H1 (cell line): Measurements from ENCODE around the gene CASS4. TPM values are rescaled to one million over a fixed set of nuclear protein-coding genes. Genes with fewer than 3 reads are reported as not detected.

ENCODE experiments used
- CTCF ChIA-PET: fragments of 300-600 bp; sonication (Branson Sonifier 250); formaldehyde crosslinking; loops from one replicate; lab custom pipeline; 2021; ENCODE audit not compliant: partially characterized antibody; lab: Charles Lee
- POLR2A ChIA-PET: fragments of 300-600 bp; sonication (Branson Sonifier 250); formaldehyde crosslinking; loops from one replicate; lab custom pipeline; 2021; ENCODE audit warnings: inconsistent platforms; ENCODE audit not compliant: partially characterized antibody; lab: Charles Lee
- DNase-seq, 2 experiments: peaks; one replicate each; pipeline versions ENCODE4 v3.0.0 to v3.0.0-alpha.2; 2010 to 2022; ENCODE audit warnings: low spot score in 2 of 2, low read depth in 1 of 2, mixed read lengths in 1 of 2
- FAIRE-seq: peaks from 2 replicates; lab custom pipeline; 2011; peaks lifted over from hg19 to GRCh38; lab: Jason Lieb, UNC
- H2AFZ ChIP-seq: 2 replicates; pipeline ENCODE4 v1.8.1; 2012; ENCODE audit warnings: low read length, inconsistent platforms
- H2AK5ac ChIP-seq: 2 replicates; pipeline ENCODE4 v1.6.1; 2013; ENCODE audit warnings: low read depth, low read length
- H2BK120ac ChIP-seq: replicated peaks from 2 replicates; pipeline ENCODE3; 2013; ENCODE audit warnings: low read depth, low read length, inconsistent platforms
- H2BK12ac ChIP-seq: 2 replicates; pipeline ENCODE4 v1.6.1; 2013; ENCODE audit warnings: low read depth, low read length
- H2BK15ac ChIP-seq: 2 replicates; pipeline ENCODE4 v1.6.1; 2013; ENCODE audit warnings: low read length
- H2BK20ac ChIP-seq: 2 replicates; pipeline ENCODE4 v1.6.1; 2013; ENCODE audit warnings: low read length
- H2BK5ac ChIP-seq: 2 replicates; pipeline ENCODE4 v1.6.1; 2013; ENCODE audit warnings: low read depth, low read length
- H3K14ac ChIP-seq: 2 replicates; pipeline ENCODE4 v1.6.1; 2013; ENCODE audit warnings: inconsistent platforms; ENCODE audit not compliant: insufficient read length
- H3K18ac ChIP-seq: 2 replicates; pipeline ENCODE4 v1.6.1; 2013; ENCODE audit warnings: low read length; ENCODE audit errors: extremely low read depth
- H3K23ac ChIP-seq: 2 replicates; pipeline ENCODE4 v1.6.1; 2013; ENCODE audit warnings: inconsistent platforms; ENCODE audit not compliant: insufficient read length
- H3K23me2 ChIP-seq: 2 replicates; pipeline ENCODE4 v1.6.1; 2013; ENCODE audit warnings: low read depth, low read length
- H3K27ac ChIP-seq: 2 replicates; pipeline ENCODE4 v1.6.1; 2011; ENCODE audit warnings: low read depth, low read length, inconsistent platforms
- H3K27me3 ChIP-seq, 4 experiments: replicated peaks in 1 of 4; 1 replicate in 1 of 4; 2 replicates in 3 of 4; pipeline versions ENCODE4 v1.6.1 to v1.8.1; 2011 to 2013; ENCODE audit warnings: low read length in 3 of 4, mild to moderate bottlenecking in 3 of 4, inconsistent platforms in 2 of 4, mixed read lengths in 2 of 4, moderate library complexity in 1 of 4; ENCODE audit not compliant: control insufficient read depth in 3 of 4, insufficient read depth in 3 of 4; ENCODE audit errors: extremely low read depth in 1 of 4
- H3K36me3 ChIP-seq, 4 experiments: 2 replicates each; pipeline versions ENCODE4 v1.6.1 to v1.8.1; 2011 to 2013; ENCODE audit warnings: mild to moderate bottlenecking in 4 of 4, low read length in 3 of 4, moderate library complexity in 2 of 4, control low read depth in 1 of 4, inconsistent platforms in 1 of 4; ENCODE audit not compliant: insufficient read depth in 4 of 4, control insufficient read depth in 2 of 4
- H3K4ac ChIP-seq: replicated peaks from 2 replicates; pipeline ENCODE3; 2013; ENCODE audit warnings: low read length, low read depth, mixed read lengths, inconsistent platforms; ENCODE audit not compliant: insufficient read length
- H3K4me1 ChIP-seq, 4 experiments: replicated peaks in 1 of 4; 1 replicate in 1 of 4; 2 replicates in 3 of 4; pipeline versions ENCODE4 v1.6.1 to v1.8.1; 2011 to 2013; ENCODE audit warnings: low read length in 3 of 4, inconsistent platforms in 2 of 4, mixed read lengths in 1 of 4; ENCODE audit not compliant: insufficient read depth in 4 of 4, control insufficient read depth in 3 of 4
- H3K4me2 ChIP-seq, 2 experiments: 2 replicates each; pipeline versions ENCODE4 v1.6.1 to v1.8.1; 2011 to 2013; ENCODE audit warnings: low read depth in 2 of 2, low read length in 2 of 2, control low read depth in 1 of 2, inconsistent platforms in 1 of 2, mild to moderate bottlenecking in 1 of 2; ENCODE audit not compliant: insufficient read depth in 1 of 2
- H3K4me3 ChIP-seq, 4 experiments: fragments of 200-600, 300-600 bp in 1 of 4; sonication (generic), shearing (Covaris generic), sonication (Bioruptor Twin) in 1 of 4; 2 replicates each; pipeline versions ENCODE4 v1.5.1 to v1.8.1; 2011 to 2016; ENCODE audit warnings: low read length in 4 of 4, low read depth in 3 of 4, control low read depth in 2 of 4, inconsistent platforms in 2 of 4, mild to moderate bottlenecking in 2 of 4, mixed read lengths in 1 of 4, moderate library complexity in 1 of 4; ENCODE audit not compliant: insufficient read depth in 2 of 4; ENCODE audit errors: extremely low read depth in 1 of 4
- H3K56ac ChIP-seq: replicated peaks from 2 replicates; pipeline ENCODE3; 2013; ENCODE audit warnings: low read depth, mild to moderate bottlenecking, mixed read lengths, low read length, inconsistent platforms; ENCODE audit not compliant: insufficient read length
- H3K79me1 ChIP-seq: 2 replicates; pipeline ENCODE4 v1.6.1; 2013; ENCODE audit warnings: low read depth, low read length, control low read depth
- H3K79me2 ChIP-seq, 2 experiments: 2 replicates each; pipeline versions ENCODE4 v1.6.1 to v1.8.1; 2012 to 2013; ENCODE audit warnings: low read length in 2 of 2, mild to moderate bottlenecking in 2 of 2, inconsistent platforms in 1 of 2; ENCODE audit not compliant: insufficient read depth in 2 of 2, control insufficient read depth in 1 of 2
- H3K9ac ChIP-seq, 4 experiments: replicated peaks in 1 of 4; 1 replicate in 1 of 4; 2 replicates in 3 of 4; pipeline versions ENCODE4 v1.6.1 to v1.8.1; 2011 to 2013; ENCODE audit warnings: low read depth in 3 of 4, low read length in 3 of 4, control low read depth in 2 of 4, mild to moderate bottlenecking in 2 of 4, moderate library complexity in 2 of 4, inconsistent platforms in 1 of 4; ENCODE audit errors: extremely low read depth in 1 of 4
- H3K9me3 ChIP-seq, 2 experiments: 2 replicates each; pipeline versions ENCODE4 v1.6.1 to v1.8.1; 2012 to 2013; ENCODE audit warnings: mild to moderate bottlenecking in 2 of 2, moderate library complexity in 2 of 2, control low read depth in 1 of 2, inconsistent platforms in 1 of 2, low read depth in 1 of 2, low read length in 1 of 2, mixed read lengths in 1 of 2; ENCODE audit not compliant: insufficient read depth in 2 of 2
- H4K20me1 ChIP-seq, 2 experiments: replicated peaks in 1 of 2; 2 replicates each; pipeline versions ENCODE3 to v1.8.1; 2011 to 2013; ENCODE audit warnings: inconsistent platforms in 2 of 2, low read length in 2 of 2, mild to moderate bottlenecking in 1 of 2; ENCODE audit not compliant: insufficient read depth in 2 of 2, control insufficient read depth in 1 of 2
- H4K5ac ChIP-seq: 2 replicates; pipeline ENCODE4 v1.6.1; 2013; ENCODE audit warnings: low read length, low read depth, mixed read lengths, inconsistent platforms; ENCODE audit not compliant: insufficient read length
- H4K8ac ChIP-seq: 2 replicates; pipeline ENCODE4 v1.8.0; 2013; ENCODE audit warnings: mild to moderate bottlenecking, moderate library complexity, low read length, inconsistent platforms; ENCODE audit not compliant: insufficient read depth; ENCODE audit errors: extremely low read depth
- H4K91ac ChIP-seq: replicated peaks from 2 replicates; pipeline ENCODE3; 2013; ENCODE audit warnings: low read length, mixed read lengths, inconsistent platforms; ENCODE audit not compliant: insufficient read length
- CHD2 ChIP-seq: IDR thresholded peaks from 2 replicates; pipeline ENCODE4 v1.6.1; 2012; ENCODE audit warnings: low read length, improper control_type of control experiment
- RNF2 ChIP-seq: fragments of 200-900, 300-1000 bp; sonication (generic); IDR thresholded peaks from 2 replicates; pipeline ENCODE4 v1.7.1; 2016; ENCODE audit warnings: borderline replicate concordance, low read depth, mild to moderate bottlenecking, antibody characterized with exemption, low read length; ENCODE audit not compliant: poor library complexity, severe bottlenecking; ENCODE audit errors: missing control alignments
- WGBS, 2 experiments: shearing (Covaris generic) in 1 of 2; methylation state at CpG; one replicate each; pipeline versions ENCODE4 v1.1.6 to v1.1.7; 2013 to 2015; ENCODE audit warnings: low lambda C conversion rate in 2 of 2, mixed read lengths in 2 of 2, inconsistent platforms in 1 of 2, low coverage in 1 of 2, missing lambda C conversion rate in 1 of 2; ENCODE audit not compliant: insufficient replicate concordance in 2 of 2, insufficient coverage in 1 of 2, insufficient read length in 1 of 2; ENCODE audit errors: extremely low coverage in 1 of 2, missing lambda C conversion rate in 1 of 2; 5-methylcytosine and 5-hydroxymethylcytosine counted together
- polyA plus RNA-seq, 7 experiments: library from polyadenylated mRNA; depleted of rRNA in 3 of 7; stranded (reverse) in 5 of 7; unstranded in 2 of 7; fragments of >200 nt in 5 of 7; fragments of 200-250 nt in 2 of 7; gene quantifications; 1 replicate in 5 of 7; 2 replicates in 1 of 7; 4 replicates in 1 of 7; pipeline versions ENCODE4 v1.2.1 to v1.2.3, GENCODE V29; 2011 to 2013; ENCODE audit warnings: missing spikeins in 2 of 7, mixed read lengths in 2 of 7
- total RNA-seq: library from RNA; stranded (reverse); fragmentation: NEBNext Ultra II Directional; extraction: Animal tissue kit (Norgen Biotek cat#: 25700); gene quantifications from 2 replicates; pipeline ENCODE4 v1.2.1, GENCODE V29; 2021

CASS4 gene
- total and polyA plus RNA-seq, 2 of the 8 experiments (the other 6 are each of a cell fraction or from before 2014, with no cell fraction given): not detected

DNA sequence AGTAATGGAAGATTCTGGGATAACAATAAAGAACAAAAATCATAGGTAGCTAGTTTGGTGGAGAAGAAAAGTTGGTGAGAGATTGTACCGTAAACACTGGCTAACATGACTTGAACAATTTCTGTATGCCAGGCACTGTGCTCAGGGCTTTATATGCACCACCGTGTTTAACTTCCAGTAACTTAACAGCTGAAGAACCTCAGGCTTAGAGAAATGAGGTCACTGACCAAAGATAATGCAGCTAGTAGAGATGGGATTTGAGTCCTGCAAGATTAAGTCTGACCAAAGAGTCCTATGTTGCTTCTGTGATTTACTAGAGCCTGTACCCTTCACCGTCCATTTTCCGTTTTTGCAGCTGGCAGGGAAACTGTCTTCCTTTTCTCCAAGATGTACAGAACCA, 16.9 kb upstream of the CASS4 start:
- peaks cover 30 to 49% (median 45%) of the 10 kb centered on the region in 4 experiments for H3K36me3 ChIP-seq
- H3K4me2 ChIP-seq: no peak overlapping the region
- no peak overlapping the region for H4K91ac ChIP-seq
- 89% methylated on average over 4 of the region's 4 CpGs; no CpG with 5 or more reads in 1 of the 2 experiments for WGBS, 2 experiments
- peaks cover 3% of the 10 kb centered on the region for H3K23me2 ChIP-seq
- POLR2A ChIA-PET: interaction anchor here (1.0 to 1.4 kb wide), 4 partner anchors 9 to 14 kb away, joined by 3 to 5 read pairs (median 4); no protein-coding TSS in a partner anchor
- H3K9me3 ChIP-seq: no peaks in the 10 kb centered on the region
- no peak overlapping the region for H4K8ac ChIP-seq
- no peaks in the 10 kb centered on the region for H3K27me3 ChIP-seq
- H2BK20ac ChIP-seq: no peak overlapping the region
- no peak overlapping the region for H2BK5ac ChIP-seq
- H2BK12ac ChIP-seq: no peak overlapping the region
- H2AK5ac ChIP-seq: no peak overlapping the region
- H3K4me1 ChIP-seq: peaks cover 3 to 7% (median 4%) of the 10 kb centered on the region in 4 experiments; a peak in 5 of 7 replicates
- H4K5ac ChIP-seq: no peak overlapping the region
- no peak overlapping the region for H3K14ac ChIP-seq
- no peak overlapping the region for H3K18ac ChIP-seq
- DNase-seq (no peak), FAIRE-seq (no peak)
- no peak overlapping the region for H2AFZ ChIP-seq
- H3K9ac ChIP-seq: no peak overlapping the region
- H3K23ac ChIP-seq: no peak overlapping the region
- no peak for TF ChIP-seq CHD2
- no peak for TF ChIP-seq RNF2
- CTCF ChIA-PET: interaction anchor here (1.1 to 1.3 kb wide), 4 partner anchors 12 to 182 kb away, joined by 3 to 5 read pairs (median 4); no protein-coding TSS in a partner anchor
- H2BK15ac ChIP-seq: no peak overlapping the region
- no peak overlapping the region for H2BK120ac ChIP-seq
- no peak overlapping the region for H3K56ac ChIP-seq
- no peak overlapping the region for H3K4me3 ChIP-seq
- no peak overlapping the region for H3K4ac ChIP-seq
- H3K27ac ChIP-seq: no peak overlapping the region
- H4K20me1 ChIP-seq: peaks cover 2% of the 10 kb centered on the region in 2 experiments
- H3K79me2 ChIP-seq: peaks cover 20 to 56% of the 10 kb centered on the region in 2 experiments
- H3K79me1 ChIP-seq: peaks cover 6% of the 10 kb centered on the region
